Measurements from ENCODE around the gene SLC38A8. TPM values are rescaled to one million over a fixed set of nuclear protein-coding genes. Genes with fewer than 3 reads are reported as not detected.

Gene SLC38A8
- total and polyA plus RNA-seq, 4 donors, result 0.08 to 1.0 (median 0.32) TPM

DNA sequence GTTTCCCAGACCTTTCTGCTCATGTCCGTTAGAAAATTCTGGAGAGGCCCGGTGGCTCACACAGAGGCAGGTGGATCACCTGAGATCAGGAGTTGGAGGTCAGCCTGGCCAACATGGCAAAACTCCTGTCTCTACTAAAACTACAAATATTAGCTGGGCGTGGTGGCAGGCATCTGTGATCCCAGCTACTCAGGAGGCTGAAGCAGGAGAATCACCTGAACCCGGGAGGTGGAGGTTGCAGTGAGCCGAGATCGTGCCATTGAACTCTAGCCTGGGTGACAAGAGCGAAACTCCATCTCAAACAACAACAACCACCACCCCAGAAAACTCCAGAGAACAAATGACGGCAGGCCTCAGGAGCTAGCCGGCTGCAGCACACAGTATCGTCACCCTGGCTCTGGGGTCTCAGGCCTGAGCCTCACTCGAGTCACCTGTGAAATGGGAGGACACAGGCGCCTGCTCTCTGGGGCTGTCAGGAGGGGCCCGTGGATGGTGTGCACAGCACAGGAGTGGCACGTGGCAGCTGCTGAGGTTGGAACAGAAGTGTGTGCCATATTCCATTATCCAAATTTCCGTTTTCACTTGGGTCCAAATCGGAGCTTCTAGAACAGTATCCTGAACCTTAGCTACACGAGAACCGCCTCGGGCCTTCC, 3.3 kb upstream of the SLC38A8 start (continued):
- TF ChIP-seq, protein P1, sequence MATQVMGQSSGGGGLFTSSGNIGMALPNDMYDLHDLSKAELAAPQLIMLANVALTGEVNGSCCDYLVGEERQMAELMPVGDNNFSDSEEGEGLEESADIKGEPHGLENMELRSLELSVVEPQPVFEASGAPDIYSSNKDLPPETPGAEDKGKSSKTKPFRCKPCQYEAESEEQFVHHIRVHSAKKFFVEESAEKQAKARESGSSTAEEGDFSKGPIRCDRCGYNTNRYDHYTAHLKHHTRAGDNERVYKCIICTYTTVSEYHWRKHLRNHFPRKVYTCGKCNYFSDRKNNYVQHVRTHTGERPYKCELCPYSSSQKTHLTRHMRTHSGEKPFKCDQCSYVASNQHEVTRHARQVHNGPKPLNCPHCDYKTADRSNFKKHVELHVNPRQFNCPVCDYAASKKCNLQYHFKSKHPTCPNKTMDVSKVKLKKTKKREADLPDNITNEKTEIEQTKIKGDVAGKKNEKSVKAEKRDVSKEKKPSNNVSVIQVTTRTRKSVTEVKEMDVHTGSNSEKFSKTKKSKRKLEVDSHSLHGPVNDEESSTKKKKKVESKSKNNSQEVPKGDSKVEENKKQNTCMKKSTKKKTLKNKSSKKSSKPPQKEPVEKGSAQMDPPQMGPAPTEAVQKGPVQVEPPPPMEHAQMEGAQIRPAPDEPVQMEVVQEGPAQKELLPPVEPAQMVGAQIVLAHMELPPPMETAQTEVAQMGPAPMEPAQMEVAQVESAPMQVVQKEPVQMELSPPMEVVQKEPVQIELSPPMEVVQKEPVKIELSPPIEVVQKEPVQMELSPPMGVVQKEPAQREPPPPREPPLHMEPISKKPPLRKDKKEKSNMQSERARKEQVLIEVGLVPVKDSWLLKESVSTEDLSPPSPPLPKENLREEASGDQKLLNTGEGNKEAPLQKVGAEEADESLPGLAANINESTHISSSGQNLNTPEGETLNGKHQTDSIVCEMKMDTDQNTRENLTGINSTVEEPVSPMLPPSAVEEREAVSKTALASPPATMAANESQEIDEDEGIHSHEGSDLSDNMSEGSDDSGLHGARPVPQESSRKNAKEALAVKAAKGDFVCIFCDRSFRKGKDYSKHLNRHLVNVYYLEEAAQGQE (IDR thresholded peaks at IDR 0.05), result no peak
- TF ChIP-seq, protein P2, sequence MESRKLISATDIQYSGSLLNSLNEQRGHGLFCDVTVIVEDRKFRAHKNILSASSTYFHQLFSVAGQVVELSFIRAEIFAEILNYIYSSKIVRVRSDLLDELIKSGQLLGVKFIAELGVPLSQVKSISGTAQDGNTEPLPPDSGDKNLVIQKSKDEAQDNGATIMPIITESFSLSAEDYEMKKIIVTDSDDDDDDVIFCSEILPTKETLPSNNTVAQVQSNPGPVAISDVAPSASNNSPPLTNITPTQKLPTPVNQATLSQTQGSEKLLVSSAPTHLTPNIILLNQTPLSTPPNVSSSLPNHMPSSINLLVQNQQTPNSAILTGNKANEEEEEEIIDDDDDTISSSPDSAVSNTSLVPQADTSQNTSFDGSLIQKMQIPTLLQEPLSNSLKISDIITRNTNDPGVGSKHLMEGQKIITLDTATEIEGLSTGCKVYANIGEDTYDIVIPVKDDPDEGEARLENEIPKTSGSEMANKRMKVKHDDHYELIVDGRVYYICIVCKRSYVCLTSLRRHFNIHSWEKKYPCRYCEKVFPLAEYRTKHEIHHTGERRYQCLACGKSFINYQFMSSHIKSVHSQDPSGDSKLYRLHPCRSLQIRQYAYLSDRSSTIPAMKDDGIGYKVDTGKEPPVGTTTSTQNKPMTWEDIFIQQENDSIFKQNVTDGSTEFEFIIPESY (IDR thresholded peaks at IDR 0.05), result no peak
- TF ChIP-seq NR2F2 (IDR thresholded peaks at IDR 0.05) (no peak), GABPA (IDR thresholded peaks at IDR 0.05 in 1 of 2, conservative IDR thresholded peaks at IDR 0.05 in 1 of 2) (no peak), HNF4A (conservative IDR thresholded peaks at IDR 0.05) (no peak), EGR1 (IDR thresholded peaks at IDR 0.05; ENCODE audit: low read depth in 2 of 2) (no peak)

GRCh38 chr16:84045001-84045817, 2.6 kb upstream of the SLC38A8 start:
- no peak overlapping the region for H3K27ac ChIP-seq (ENCODE audit: low read depth in 1 of 2, low read length in 2 of 2)
- H3K4me1 ChIP-seq (ENCODE audit: control insufficient read depth in 4 of 4, insufficient read depth in 4 of 4, low read length in 3 of 4), result no peaks in the 10 kb centered on the region
- TF ChIP-seq, protein P3, sequence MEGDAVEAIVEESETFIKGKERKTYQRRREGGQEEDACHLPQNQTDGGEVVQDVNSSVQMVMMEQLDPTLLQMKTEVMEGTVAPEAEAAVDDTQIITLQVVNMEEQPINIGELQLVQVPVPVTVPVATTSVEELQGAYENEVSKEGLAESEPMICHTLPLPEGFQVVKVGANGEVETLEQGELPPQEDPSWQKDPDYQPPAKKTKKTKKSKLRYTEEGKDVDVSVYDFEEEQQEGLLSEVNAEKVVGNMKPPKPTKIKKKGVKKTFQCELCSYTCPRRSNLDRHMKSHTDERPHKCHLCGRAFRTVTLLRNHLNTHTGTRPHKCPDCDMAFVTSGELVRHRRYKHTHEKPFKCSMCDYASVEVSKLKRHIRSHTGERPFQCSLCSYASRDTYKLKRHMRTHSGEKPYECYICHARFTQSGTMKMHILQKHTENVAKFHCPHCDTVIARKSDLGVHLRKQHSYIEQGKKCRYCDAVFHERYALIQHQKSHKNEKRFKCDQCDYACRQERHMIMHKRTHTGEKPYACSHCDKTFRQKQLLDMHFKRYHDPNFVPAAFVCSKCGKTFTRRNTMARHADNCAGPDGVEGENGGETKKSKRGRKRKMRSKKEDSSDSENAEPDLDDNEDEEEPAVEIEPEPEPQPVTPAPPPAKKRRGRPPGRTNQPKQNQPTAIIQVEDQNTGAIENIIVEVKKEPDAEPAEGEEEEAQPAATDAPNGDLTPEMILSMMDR (IDR thresholded peaks at IDR 0.05; ENCODE audit: low read depth, low read length, missing input control), result no peak
- TF ChIP-seq, protein P4, sequence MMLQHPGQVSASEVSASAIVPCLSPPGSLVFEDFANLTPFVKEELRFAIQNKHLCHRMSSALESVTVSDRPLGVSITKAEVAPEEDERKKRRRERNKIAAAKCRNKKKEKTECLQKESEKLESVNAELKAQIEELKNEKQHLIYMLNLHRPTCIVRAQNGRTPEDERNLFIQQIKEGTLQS (IDR thresholded peaks at IDR 0.05), result no peak
- TF ChIP-seq SP1 (IDR thresholded peaks at IDR 0.05) (no peak), FOXA2 (IDR thresholded peaks at IDR 0.05) (no peak), TAF1 (conservative IDR thresholded peaks at IDR 0.05) (no peak), MAX (IDR thresholded peaks at IDR 0.05) (no peak)
- H3K9ac ChIP-seq (ENCODE audit: low read depth in 1 of 2, low read length in 2 of 2), result no peak overlapping the region
- H3K36me3 ChIP-seq (ENCODE audit: control insufficient read depth in 4 of 4, insufficient read depth in 3 of 4, low read depth in 1 of 4, low read length in 3 of 4), result peaks cover 0 to 7% (median under 1%) of the 10 kb centered on the region in 4 donors
- WGBS, result 61% methylated on average over 36 of the region's 36 CpGs
- no peaks in the 10 kb centered on the region for H3K9me3 ChIP-seq (ENCODE audit: control insufficient read depth in 4 of 4, low read length in 3 of 4)
- no peak for DNase-seq (ENCODE audit: low spot score)
- no peak overlapping the region for H3K4me3 ChIP-seq (ENCODE audit: low read depth in 1 of 3, low read length in 3 of 3)
- H3K27me3 ChIP-seq (ENCODE audit: control insufficient read depth in 4 of 4, insufficient read depth in 4 of 4, low read length in 3 of 4), result no peaks in the 10 kb centered on the region

All from liver (tissue), 9 donors.